Globus pallidus (tissue), 1 donor: ENCODE results near the gene NT5C2.
"Not testable (repeated sequence)": the region's sequence is repeated elsewhere in the genome, so short reads cannot be mapped to it uniquely, and the experiment has no call there.

Experiments used
- DNase-seq: peaks from one replicate; pipeline ENCODE4 v3.0.0-alpha.2; 2015; ENCODE audit warnings: low spot score

The NT5C2 gene

GRCh38 chr10:103163766-103164403 is 29.2 kb downstream of the NT5C2 start:
- DNase-seq = not testable (repeated sequence)

GRCh38 chr10:103157246-103157645 is 35.8 kb downstream of the NT5C2 start:
- DNase-seq = no peak

GRCh38 chr10:103155471-103156085 is 37.5 kb downstream of the NT5C2 start:
- DNase-seq = no peak

- DNase-seq = no peak
Measured at GRCh38 chr10:103154521-103155299, 38.4 kb downstream of the NT5C2 start.

- peak; percentile 81 for DNase-seq
Measured at GRCh38 chr10:103153302-103154197, 39.5 kb downstream of the NT5C2 start.

GRCh38 chr10:103149991-103150622 is 43.0 kb downstream of the NT5C2 start:
- no peak for DNase-seq

- no peak for DNase-seq
Measured at GRCh38 chr10:103147645-103148044, 45.4 kb downstream of the NT5C2 start.

GRCh38 chr10:103145860-103146466 is 47.1 kb downstream of the NT5C2 start:
- no peak for DNase-seq

- DNase-seq = no peak
Measured at GRCh38 chr10:103145046-103145445, 48.0 kb downstream of the NT5C2 start.

GRCh38 chr10:103144041-103144440 is 49.0 kb downstream of the NT5C2 start:
- no peak for DNase-seq

GRCh38 chr10:103143641-103144040 is 49.4 kb downstream of the NT5C2 start:
- DNase-seq = not testable (repeated sequence)

- DNase-seq = no peak
Measured at GRCh38 chr10:103141950-103142349, 51.1 kb downstream of the NT5C2 start.

- no peak for DNase-seq
Measured at GRCh38 chr10:103140469-103140868, 52.6 kb downstream of the NT5C2 start.

- no peak for DNase-seq
Measured at GRCh38 chr10:103139803-103140202, 53.3 kb downstream of the NT5C2 start.

GRCh38 chr10:103135168-103135567 is 57.9 kb downstream of the NT5C2 start:
- not testable (repeated sequence) for DNase-seq

GRCh38 chr10:103130910-103131309 is 62.2 kb downstream of the NT5C2 start:
- no peak for DNase-seq

GRCh38 chr10:103130180-103130579 is 62.9 kb downstream of the NT5C2 start:
- DNase-seq = not testable (repeated sequence)

GRCh38 chr10:103127241-103127640 is 65.8 kb downstream of the NT5C2 start:
- no peak for DNase-seq

GRCh38 chr10:103125323-103126267 is 67.5 kb downstream of the NT5C2 start:
- no peak for DNase-seq
